Measurements from ENCODE around the gene HIGD1A. TPM values are rescaled to one million over a fixed set of nuclear protein-coding genes. Genes with fewer than 3 reads are reported as not detected.

HIGD1A gene
- 88.2 TPM for total RNA-seq

DNA sequence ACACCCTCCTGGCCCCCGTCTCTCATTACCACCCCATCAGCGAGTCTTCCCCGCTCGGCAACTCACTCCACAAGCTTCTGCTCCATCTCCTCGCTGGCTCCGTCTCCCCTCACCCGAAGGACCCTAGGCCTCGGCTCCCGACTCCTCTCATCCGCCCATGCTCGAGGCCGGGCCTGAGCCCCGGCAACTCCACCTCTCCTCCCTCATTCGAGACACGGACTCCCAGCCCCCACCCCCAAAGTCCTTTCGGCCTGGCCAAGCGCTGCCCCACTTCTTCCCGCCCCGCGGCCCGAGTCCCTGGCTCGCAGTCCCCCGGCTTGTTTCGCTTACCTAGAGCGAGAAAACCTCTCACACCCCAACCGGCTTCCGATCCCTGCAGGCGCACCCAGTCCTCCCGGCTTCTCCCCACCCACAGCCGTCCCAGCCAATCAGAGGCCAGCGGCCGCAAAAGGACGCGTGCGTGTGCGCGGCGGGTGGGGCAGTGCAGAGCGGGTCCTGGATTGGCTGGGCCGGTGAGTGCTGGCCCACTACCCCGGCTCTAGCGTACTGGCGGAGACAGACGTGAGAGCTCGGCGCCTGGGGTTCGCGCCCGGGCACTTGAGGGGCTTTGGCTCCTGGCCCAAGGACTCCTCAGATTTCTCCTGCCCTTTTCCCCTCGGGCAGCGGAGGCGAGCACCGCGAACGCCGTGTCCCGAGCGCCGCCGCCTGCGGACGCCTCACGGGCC, at the start of gene HIGD1A:
TSS of gene HIGD1A (minus strand) at position 385 of the 725 bp plus-strand sequence. CDS start 10,237 bp downstream, outside the sequence.
- peak; percentile 93 for DNase-seq

DNA sequence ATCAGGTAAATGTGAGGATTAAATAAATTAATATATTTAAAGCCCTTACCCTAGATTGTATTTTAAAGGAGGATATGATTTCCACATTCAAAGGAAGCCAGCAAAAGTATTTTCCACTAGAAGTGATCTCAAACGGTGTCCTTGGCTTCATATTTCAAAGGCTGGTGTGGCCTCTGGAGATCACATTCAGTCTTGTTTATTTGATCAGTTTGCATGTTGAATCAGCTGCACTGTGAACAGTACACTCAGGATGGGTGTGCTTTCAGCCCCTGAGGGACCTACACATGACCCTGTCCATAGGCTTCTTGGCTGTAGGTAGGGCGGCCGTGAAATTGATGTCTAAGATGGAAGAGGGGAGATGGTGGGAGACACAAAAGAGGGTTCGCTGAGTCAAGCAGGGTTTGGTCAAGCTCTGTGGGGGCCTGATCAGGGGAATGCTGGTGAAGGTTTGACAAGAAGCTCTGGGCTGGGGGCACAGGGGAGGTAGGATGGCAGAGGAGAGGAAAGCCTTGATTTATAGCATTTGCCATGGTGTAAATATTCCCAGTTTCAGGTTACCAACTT, 49.5 kb upstream of the HIGD1A start:
- no peak for DNase-seq

DNA sequence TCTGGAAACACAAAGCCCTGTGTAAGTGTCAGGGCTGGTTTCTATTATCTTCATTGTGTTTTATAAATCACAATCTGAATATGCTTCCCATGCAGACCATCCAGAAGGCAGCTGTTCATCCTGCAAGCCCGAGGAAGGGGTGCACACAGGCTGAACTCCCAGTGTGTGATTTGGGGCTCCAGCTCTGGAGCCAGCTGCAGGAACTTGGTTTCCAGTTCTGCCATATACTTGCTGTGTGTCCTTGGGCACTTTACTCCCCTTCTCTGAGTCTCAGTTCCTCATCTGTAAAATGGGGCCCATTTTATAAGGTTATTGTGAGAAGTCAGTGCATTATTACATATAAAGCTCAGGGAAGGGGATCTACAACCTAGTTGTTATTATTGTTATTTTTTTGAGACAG, 48.8 kb upstream of the HIGD1A start:
- no peak for DNase-seq

GRCh38 chr3:42852441-42852840, 48.2 kb upstream of the HIGD1A start:
- DNase-seq, result no peak

DNA sequence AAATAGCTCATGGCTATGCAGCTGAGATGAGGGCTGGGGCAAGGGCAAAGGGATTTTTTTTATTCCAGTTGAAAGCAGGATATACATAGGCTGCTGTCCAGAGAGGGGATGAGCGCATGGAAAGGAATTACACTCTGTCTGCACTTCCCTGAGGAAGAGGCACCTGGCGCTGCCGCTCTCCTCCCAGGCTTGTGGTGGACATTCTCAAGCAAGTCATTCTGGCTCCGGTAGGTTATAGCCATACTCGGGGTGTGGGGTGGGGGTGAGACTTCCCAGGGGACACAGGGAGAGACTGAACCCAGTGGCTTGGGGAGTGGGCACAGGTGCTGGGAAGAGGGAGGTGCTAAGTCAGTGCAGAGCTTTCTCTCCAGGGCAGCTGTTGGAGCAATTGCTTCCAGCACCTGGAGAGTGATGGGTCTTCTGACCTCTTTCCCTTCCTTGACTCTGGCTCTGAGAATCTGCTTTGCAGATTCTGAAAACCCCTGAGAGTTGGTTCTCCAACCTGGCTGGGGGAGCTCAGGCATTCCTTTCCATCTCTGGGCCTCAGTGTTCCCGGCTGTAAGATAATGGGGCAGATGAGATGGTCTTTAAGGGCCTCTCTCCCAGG, 47.0 kb upstream of the HIGD1A start:
- no peak for DNase-seq

DNA sequence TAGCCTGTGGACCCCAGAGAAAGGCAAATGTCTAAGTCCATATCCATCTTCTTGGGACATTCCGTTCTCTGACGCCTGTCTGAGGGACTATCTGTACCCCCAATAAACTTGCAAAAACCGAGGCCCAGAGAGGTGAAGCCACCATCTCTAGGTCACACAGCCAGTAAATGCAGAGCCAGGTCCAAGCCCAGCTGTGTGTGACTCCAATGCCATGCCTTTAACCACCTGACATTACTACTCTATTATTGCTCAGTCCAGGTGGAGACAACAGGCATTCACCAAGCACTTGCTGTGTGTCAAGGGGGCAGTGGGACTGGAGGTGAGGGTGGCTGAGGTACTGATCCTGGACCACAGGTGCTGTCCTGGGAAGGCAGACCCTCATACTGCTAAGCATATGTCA, 46.0 kb upstream of the HIGD1A start:
- DNase-seq, result no peak

DNA sequence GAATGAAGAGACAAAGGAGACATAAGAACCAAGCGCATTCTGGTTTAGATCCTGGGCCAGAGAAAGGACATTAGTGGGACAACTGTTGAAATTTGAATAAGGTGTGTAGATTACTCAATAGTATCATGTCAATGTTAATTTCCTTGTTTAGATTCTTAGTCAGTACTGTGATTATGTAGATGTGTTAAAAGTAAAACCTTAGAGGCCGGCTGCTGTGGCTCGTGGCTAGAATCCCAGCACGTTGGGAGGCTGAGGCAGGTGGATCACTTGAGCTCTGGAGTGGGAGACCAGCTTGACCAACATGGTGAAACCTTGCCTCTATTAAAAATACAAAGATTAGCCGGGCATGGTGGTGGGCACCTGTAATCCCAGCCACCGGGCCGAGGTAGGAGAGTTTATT, 44.7 kb upstream of the HIGD1A start:
- no peak for DNase-seq

DNA sequence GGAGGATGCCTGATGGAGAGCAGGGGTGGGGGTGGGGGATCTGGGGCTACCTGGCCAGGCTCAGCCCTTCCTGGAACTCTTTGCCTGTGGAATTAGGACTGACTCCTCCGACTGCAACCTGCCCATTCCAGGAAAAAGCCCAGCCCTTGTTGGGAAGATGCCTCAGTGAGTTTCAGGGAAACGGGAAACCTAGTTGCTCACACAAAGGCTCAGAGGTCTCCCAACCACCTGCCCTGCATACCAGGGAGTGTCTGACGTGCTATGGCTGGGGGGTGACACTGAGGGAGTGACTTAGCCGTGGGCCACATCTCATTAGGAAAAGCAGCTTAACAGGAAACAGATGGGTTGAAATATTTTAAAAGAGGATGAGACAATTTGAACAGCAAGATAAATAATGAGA, 43.4 kb upstream of the HIGD1A start:
- peak; percentile 9 for DNase-seq

DNA sequence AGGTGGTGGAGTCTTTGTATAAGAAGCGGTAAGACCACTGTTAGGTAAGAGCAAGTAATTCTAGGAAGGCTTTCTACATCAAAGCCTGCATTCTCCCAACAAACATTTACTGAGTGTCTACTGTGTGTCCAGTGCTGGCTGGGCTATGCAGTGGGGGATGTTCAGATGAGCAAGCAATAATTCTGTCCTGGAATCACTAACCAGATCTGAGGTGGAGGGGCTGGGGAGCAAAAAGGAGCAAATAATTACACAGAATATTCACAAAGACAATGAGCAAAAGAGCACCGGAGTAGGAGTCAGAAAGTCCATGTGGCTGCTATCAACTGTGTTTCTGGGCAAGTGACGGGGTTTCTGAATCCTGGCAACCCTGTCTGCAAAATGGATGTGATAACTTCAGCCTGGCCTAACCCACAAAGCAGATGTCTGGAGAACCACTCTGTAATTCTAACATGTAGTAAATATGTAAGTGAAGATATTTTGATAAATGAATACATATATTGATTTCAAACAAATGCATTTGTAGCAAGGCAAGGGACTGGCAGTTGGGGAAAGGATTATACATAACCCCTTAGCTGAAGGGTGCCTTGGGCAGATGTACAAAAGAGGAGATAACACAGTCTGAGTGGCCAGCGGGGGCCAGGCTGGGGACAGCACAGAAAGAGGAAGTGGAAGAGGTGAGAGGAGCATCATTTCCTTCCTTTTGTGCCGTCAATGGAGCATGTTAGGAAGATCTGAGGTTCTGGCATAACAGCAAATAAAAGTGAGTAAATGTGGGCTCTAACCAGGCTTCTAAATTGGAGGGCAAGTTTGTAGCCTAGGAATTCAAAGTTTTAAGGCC, 42.6 kb upstream of the HIGD1A start:
- DNase-seq, result no peak

- DNase-seq, result no peak
Observed at GRCh38 chr3:42844815-42845214, 40.5 kb upstream of the HIGD1A start.

DNA sequence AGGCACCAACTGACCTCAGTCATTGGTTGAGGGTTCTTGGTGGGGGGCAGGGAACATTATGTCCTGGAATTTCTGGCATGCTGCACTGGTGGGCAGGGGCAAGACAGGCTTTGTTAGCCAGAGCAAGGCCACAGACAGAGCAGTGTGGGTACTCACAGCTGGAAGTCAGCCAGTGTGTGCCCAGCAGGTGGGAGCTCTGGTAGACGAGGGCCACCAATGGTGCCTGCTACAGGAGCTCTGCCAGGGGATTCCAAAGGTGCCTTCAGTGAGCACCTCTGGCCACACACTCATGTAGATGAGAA, 40.1 kb upstream of the HIGD1A start:
- no peak for DNase-seq

DNA sequence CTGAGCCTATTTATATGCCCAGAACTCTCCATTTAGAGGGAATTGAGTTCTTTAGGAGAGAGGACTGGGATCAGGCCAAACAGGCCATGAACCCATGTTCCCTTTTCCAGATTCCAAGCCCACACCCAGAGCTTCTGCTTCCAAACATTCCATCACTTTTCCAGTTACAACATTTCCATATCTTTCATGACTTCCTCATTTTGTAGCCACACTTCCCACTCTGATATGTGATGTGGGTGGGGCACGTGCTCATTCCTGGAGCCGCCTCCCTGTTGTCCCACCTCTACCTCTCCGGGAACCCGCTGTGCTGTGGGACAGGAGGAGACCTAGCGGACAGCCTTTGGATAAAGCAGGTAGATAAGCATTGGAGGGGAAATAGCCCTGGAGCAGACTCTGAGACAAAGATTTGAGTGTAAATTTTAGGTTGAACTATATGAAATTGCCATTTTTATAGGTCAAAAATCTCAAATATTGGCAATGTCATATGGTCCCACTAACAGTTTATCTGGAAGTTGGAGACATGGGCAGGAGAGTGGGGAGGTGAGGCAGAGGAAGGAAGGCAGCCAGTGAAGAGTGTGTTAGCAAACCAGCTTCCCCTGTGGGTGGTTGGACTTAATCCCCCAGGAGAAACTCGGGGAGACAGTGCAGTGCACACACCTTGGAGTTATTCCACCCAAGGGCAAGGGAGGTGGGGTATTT, 39.6 kb upstream of the HIGD1A start:
- peak; percentile 20 for DNase-seq

GRCh38 chr3:42841332-42841731, 37.0 kb upstream of the HIGD1A start:
- no peak for DNase-seq

DNA sequence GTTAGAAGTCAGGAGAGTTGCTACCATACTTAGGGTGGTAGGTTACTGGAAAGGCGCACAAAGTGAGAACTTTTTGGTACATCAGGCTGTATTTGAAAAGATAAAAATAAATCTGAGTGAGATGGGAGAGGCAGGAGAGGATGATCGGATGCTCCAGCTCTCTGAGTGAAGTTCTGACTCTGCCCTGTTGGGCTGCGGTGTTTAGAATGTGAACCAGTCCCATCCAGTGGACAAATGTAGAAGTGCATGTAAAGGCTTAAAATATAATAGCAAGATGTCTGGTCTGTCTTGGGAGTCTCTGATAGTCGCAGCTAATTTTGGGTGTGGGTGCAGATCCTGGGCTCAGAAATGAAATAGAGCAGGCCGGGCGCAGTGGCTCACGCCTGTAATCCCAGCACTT, 35.3 kb upstream of the HIGD1A start:
- DNase-seq, result peak; percentile 74

DNA sequence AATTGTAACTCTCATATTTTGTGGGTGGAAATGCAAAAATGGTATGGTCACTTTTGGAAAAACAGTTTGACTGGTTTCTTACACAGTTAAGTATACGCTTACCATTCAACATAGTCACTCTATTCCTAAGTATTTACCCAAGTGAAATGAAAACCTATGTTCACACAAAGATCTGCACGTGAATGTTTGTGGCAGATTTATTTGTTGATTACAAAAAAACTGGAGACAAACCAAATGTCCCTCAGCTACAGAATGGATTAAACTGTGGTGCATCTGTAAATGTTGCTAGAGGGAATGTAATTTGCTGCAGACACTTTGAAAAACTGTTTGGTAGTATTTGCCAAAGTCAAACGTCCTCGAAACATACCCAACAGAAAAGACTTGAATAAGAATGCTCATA, 34.3 kb upstream of the HIGD1A start:
- DNase-seq, result no peak

DNA sequence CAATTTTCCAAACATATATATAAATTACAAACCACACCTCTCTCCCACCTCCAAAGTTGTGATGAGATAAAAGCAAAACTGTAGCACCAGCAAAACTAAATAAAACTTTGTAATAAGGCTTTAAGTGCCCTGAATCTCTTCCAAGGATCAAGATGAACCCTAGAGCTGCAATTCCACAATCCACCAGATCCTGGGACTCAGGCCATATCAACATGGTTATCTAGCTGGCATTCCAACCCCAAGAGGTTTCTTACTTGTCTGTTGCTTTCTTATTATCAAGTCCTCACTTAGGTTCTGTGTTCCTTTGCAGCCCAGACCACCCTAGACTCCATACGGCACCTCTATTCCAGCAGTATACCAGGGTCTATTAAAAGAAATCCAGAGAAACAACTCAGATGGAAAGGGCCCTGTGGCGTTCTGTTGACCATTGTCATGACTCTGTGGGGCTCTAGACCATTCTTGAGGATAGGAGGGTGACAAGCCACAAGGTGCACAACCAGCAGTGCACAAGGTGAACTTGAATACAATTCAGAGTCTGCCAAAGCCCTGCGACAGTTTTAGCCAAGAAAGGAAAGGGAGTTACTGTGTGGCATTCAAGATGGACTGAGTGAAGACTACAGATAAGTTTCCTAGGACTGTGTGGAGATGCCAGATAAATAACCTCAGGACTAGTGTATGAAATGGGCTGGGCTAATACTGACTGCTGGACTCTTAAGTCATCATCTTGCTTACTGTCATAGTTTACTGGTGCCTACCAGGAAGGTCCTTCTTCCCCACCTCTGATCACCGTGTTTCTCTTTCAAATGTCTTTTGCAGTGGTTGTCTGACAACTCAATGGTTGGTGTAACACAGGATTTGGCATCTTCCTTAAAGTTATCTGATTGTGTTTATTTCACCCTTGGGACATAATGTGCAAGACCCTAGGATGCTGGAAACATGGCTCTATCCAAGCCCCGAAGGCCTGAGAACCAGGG, 32.1 kb upstream of the HIGD1A start:
- no peak for DNase-seq

GRCh38 chr3:42831321-42831713, 27.0 kb upstream of the HIGD1A start:
- no peak for DNase-seq

- DNase-seq, result peak; percentile 8
Observed at GRCh38 chr3:42830437-42831320, 26.4 kb upstream of the HIGD1A start.

GRCh38 chr3:42829628-42830436, 25.5 kb upstream of the HIGD1A start:
- no peak for DNase-seq

Data from skin of body (tissue), 2 donors.